Measurements from ENCODE around the gene UBASH3B. TPM values are rescaled to one million over a fixed set of nuclear protein-coding genes. Genes with fewer than 3 reads are reported as not detected.
A peak's percentile ranks its signal among the peaks of the same experiment; 100 is the strongest.

Gene UBASH3B
- total RNA-seq, 2 experiments from 2014 or later, result 28.2 to 30.6 TPM

- no peaks in the 10 kb centered on the region for H3K9me3 Mint-ChIP-seq
- H3K27ac Mint-ChIP-seq, result no peak overlapping the region
- no peak for DNase-seq
- no peaks in the 10 kb centered on the region for H3K27me3 Mint-ChIP-seq
- H3K4me3 Mint-ChIP-seq, result no peak overlapping the region
- H3K36me3 Mint-ChIP-seq, result no peaks in the 10 kb centered on the region
- H3K4me1 Mint-ChIP-seq, result peaks cover 14% of the 10 kb centered on the region
These were observed 22.2 kb upstream of the UBASH3B start for GRCh38 chr11:122633219-122633829.

- Mint-ChIP-seq H3K36me3 (no peaks in the 10 kb centered on the region), H3K9me3 (no peaks in the 10 kb centered on the region), H3K4me3 (no peak overlapping the region), H3K4me1 (peaks cover 10% of the 10 kb centered on the region), H3K27ac (no peak overlapping the region), H3K27me3 (no peaks in the 10 kb centered on the region)
- DNase-seq, result no peak
These were observed 21.0 kb upstream of the UBASH3B start for GRCh38 chr11:122634501-122634900.

- Mint-ChIP-seq H3K4me3 (no peak overlapping the region), H3K9me3 (no peaks in the 10 kb centered on the region), H3K36me3 (no peaks in the 10 kb centered on the region), H3K27ac (no peak overlapping the region), H3K4me1 (peaks cover 10% of the 10 kb centered on the region), H3K27me3 (no peaks in the 10 kb centered on the region)
- DNase-seq, result no peak
These were observed 18.0 kb upstream of the UBASH3B start for GRCh38 chr11:122637541-122637940.

GRCh38 chr11:122642472-122642922 lies 13.0 kb upstream of the UBASH3B start:
- no peak overlapping the region for H3K4me3 Mint-ChIP-seq
- H3K9me3 Mint-ChIP-seq, result no peaks in the 10 kb centered on the region
- no peaks in the 10 kb centered on the region for H3K36me3 Mint-ChIP-seq
- no peak for DNase-seq
- no peaks in the 10 kb centered on the region for H3K27me3 Mint-ChIP-seq
- peaks cover 7% of the 10 kb centered on the region for H3K4me1 Mint-ChIP-seq
- H3K27ac Mint-ChIP-seq, result no peak overlapping the region

- Mint-ChIP-seq H3K36me3 (no peaks in the 10 kb centered on the region), H3K4me1 (peaks cover 4% of the 10 kb centered on the region), H3K4me3 (no peak overlapping the region), H3K27me3 (no peaks in the 10 kb centered on the region), H3K27ac (no peak overlapping the region), H3K9me3 (no peaks in the 10 kb centered on the region)
- no peak for DNase-seq
These were observed 12.6 kb upstream of the UBASH3B start for GRCh38 chr11:122642971-122643370.

- DNase-seq, result no peak
- peaks cover 4% of the 10 kb centered on the region for H3K4me1 Mint-ChIP-seq
- H3K9me3 Mint-ChIP-seq, result no peaks in the 10 kb centered on the region
- H3K4me3 Mint-ChIP-seq, result no peak overlapping the region
- no peaks in the 10 kb centered on the region for H3K27me3 Mint-ChIP-seq
- H3K36me3 Mint-ChIP-seq, result no peaks in the 10 kb centered on the region
- H3K27ac Mint-ChIP-seq, result no peak overlapping the region
These were observed 9.7 kb upstream of the UBASH3B start for GRCh38 chr11:122645847-122646246.

GRCh38 chr11:122646549-122647340 lies 8.8 kb upstream of the UBASH3B start:
- no peaks in the 10 kb centered on the region for H3K27me3 Mint-ChIP-seq
- peaks cover 4% of the 10 kb centered on the region for H3K4me1 Mint-ChIP-seq
- no peaks in the 10 kb centered on the region for H3K9me3 Mint-ChIP-seq
- DNase-seq, result no peak
- H3K36me3 Mint-ChIP-seq, result no peaks in the 10 kb centered on the region
- H3K27ac Mint-ChIP-seq, result no peak overlapping the region
- no peak overlapping the region for H3K4me3 Mint-ChIP-seq

- peaks cover under 1% of the 10 kb centered on the region for H3K27me3 Mint-ChIP-seq
- H3K36me3 Mint-ChIP-seq, result no peaks in the 10 kb centered on the region
- H3K27ac Mint-ChIP-seq, result no peak overlapping the region
- no peaks in the 10 kb centered on the region for H3K9me3 Mint-ChIP-seq
- no peak for DNase-seq
- H3K4me1 Mint-ChIP-seq, result no peaks in the 10 kb centered on the region
- H3K4me3 Mint-ChIP-seq, result no peak overlapping the region
These were observed 7.7 kb upstream of the UBASH3B start for GRCh38 chr11:122647736-122648275.

GRCh38 chr11:122649116-122649515 lies 6.4 kb upstream of the UBASH3B start:
- Mint-ChIP-seq H3K9me3 (no peaks in the 10 kb centered on the region), H3K27ac (no peak overlapping the region), H3K36me3 (no peaks in the 10 kb centered on the region), H3K4me1 (no peaks in the 10 kb centered on the region), H3K4me3 (no peak overlapping the region), H3K27me3 (peaks cover 4% of the 10 kb centered on the region)
- no peak for DNase-seq

GRCh38 chr11:122650619-122651018 lies 4.9 kb upstream of the UBASH3B start:
- H3K27me3 Mint-ChIP-seq, result peaks cover 4% of the 10 kb centered on the region
- H3K4me1 Mint-ChIP-seq, result peaks cover 7% of the 10 kb centered on the region
- DNase-seq, result no peak
- no peaks in the 10 kb centered on the region for H3K9me3 Mint-ChIP-seq
- no peaks in the 10 kb centered on the region for H3K36me3 Mint-ChIP-seq
- no peak overlapping the region for H3K27ac Mint-ChIP-seq
- H3K4me3 Mint-ChIP-seq, result no peak overlapping the region

GRCh38 chr11:122652495-122652894 lies 3.0 kb upstream of the UBASH3B start:
- Mint-ChIP-seq H3K36me3 (peaks cover under 1% of the 10 kb centered on the region), H3K9me3 (no peaks in the 10 kb centered on the region), H3K27me3 (peaks cover 4% of the 10 kb centered on the region), H3K27ac (no peak overlapping the region), H3K4me1 (peaks cover 7% of the 10 kb centered on the region), H3K4me3 (no peak overlapping the region)
- DNase-seq, result no peak

GRCh38 chr11:122653916-122654585 lies 1.5 kb upstream of the UBASH3B start:
- DNase-seq, result no peak
- peaks cover 15% of the 10 kb centered on the region for H3K4me1 Mint-ChIP-seq
- no peak overlapping the region for H3K27ac Mint-ChIP-seq
- no peaks in the 10 kb centered on the region for H3K9me3 Mint-ChIP-seq
- H3K27me3 Mint-ChIP-seq, result peaks cover 4% of the 10 kb centered on the region
- H3K36me3 Mint-ChIP-seq, result peaks cover 11% of the 10 kb centered on the region
- H3K4me3 Mint-ChIP-seq, result no peak overlapping the region

GRCh38 chr11:122656073-122656630 lies 630 bp downstream of the UBASH3B start:
- peak; percentile 66 for DNase-seq
- Mint-ChIP-seq H3K4me1 (peaks cover 31% of the 10 kb centered on the region), H3K9me3 (no peaks in the 10 kb centered on the region), H3K4me3 (peak overlapping the region; percentile 89), H3K36me3 (peaks cover 17% of the 10 kb centered on the region), H3K27me3 (peaks cover 4% of the 10 kb centered on the region), H3K27ac (peak overlapping the region; percentile 90)

GRCh38 chr11:122656631-122657101 lies 1.1 kb downstream of the UBASH3B start:
- DNase-seq, result peak; percentile 52
- H3K36me3 Mint-ChIP-seq, result peaks cover 17% of the 10 kb centered on the region

More at GRCh38 chr11:122656631-122657101, 1.1 kb downstream of the UBASH3B start:
- H3K4me1 Mint-ChIP-seq, result peaks cover 31% of the 10 kb centered on the region
- H3K27ac Mint-ChIP-seq, result peak overlapping the region; percentile 90
- H3K4me3 Mint-ChIP-seq, result peak overlapping the region; percentile 89
- H3K27me3 Mint-ChIP-seq, result peaks cover 4% of the 10 kb centered on the region
- no peaks in the 10 kb centered on the region for H3K9me3 Mint-ChIP-seq
